ELR (cell line): ENCODE results near the gene SETD1A.
"Not testable (repeated sequence)": the region's sequence is repeated elsewhere in the genome, so short reads cannot be mapped to it uniquely, and the experiment has no call there.

Experiments used
- DNase-seq: peaks from one replicate; pipeline ENCODE4 v3.0.0-alpha.2; 2015; ENCODE audit warnings: low read depth

The SETD1A gene

GRCh38 chr16:30998852-30999761 lies 41.6 kb downstream of the SETD1A start:
- no peak for DNase-seq

- no peak for DNase-seq
Measured at GRCh38 chr16:31000671-31001382, 43.3 kb downstream of the SETD1A start.

GRCh38 chr16:31001507-31002249 lies 44.1 kb downstream of the SETD1A start:
- no peak for DNase-seq

GRCh38 chr16:31002250-31002700 lies 44.7 kb downstream of the SETD1A start:
- no peak for DNase-seq

GRCh38 chr16:31002862-31003341 lies 45.3 kb downstream of the SETD1A start:
- DNase-seq: no peak

- no peak for DNase-seq
Measured at GRCh38 chr16:31003744-31004143, 46.2 kb downstream of the SETD1A start.

- DNase-seq: no peak
Measured at GRCh38 chr16:31004658-31005057, 47.1 kb downstream of the SETD1A start.

GRCh38 chr16:31005350-31006085 lies 48.0 kb downstream of the SETD1A start:
- no peak for DNase-seq

- DNase-seq: no peak
Measured at GRCh38 chr16:31006086-31006385, 48.5 kb downstream of the SETD1A start.

GRCh38 chr16:31006589-31006988 lies 49.0 kb downstream of the SETD1A start:
- no peak for DNase-seq

GRCh38 chr16:31007684-31008083 lies 50.1 kb downstream of the SETD1A start:
- DNase-seq: no peak

- DNase-seq: peak; percentile 96
Measured at GRCh38 chr16:31008149-31008548, 50.6 kb downstream of the SETD1A start.

- DNase-seq: no peak
Measured at GRCh38 chr16:31008551-31008950, 51.0 kb downstream of the SETD1A start.

GRCh38 chr16:31009120-31009519 lies 51.6 kb downstream of the SETD1A start:
- no peak for DNase-seq

- peak; percentile 48 for DNase-seq
Measured at GRCh38 chr16:31009894-31010584, 52.5 kb downstream of the SETD1A start.

- peak; percentile 49 for DNase-seq
Measured at GRCh38 chr16:31010585-31011325, 53.2 kb downstream of the SETD1A start, which contains the start of gene STX1B. Gene STX1B, minus strand, starts transcription at chr16:31010638. Its CDS starts 242 bp downstream, at chr16:31010396.

- DNase-seq: not testable (repeated sequence)
Measured at GRCh38 chr16:31011815-31012214, 54.3 kb downstream of the SETD1A start.

GRCh38 chr16:31013292-31013691 lies 55.7 kb downstream of the SETD1A start:
- DNase-seq: not testable (repeated sequence)

- DNase-seq: peak; percentile 36
Measured at GRCh38 chr16:31016018-31016417, 58.5 kb downstream of the SETD1A start.

GRCh38 chr16:31017756-31018155 lies 60.2 kb downstream of the SETD1A start:
- not testable (repeated sequence) for DNase-seq
